Activated naive CD4-positive, alpha-beta T cell treated with Interleukin-2 at 50 U/mL for 16 hours (primary cell): Measurements from ENCODE around the gene ZDHHC9.

Experiments
- DNase-seq: peaks from one replicate; pipeline ENCODE4 v3.0.0-alpha.2; 2020

The ZDHHC9 gene

DNA sequence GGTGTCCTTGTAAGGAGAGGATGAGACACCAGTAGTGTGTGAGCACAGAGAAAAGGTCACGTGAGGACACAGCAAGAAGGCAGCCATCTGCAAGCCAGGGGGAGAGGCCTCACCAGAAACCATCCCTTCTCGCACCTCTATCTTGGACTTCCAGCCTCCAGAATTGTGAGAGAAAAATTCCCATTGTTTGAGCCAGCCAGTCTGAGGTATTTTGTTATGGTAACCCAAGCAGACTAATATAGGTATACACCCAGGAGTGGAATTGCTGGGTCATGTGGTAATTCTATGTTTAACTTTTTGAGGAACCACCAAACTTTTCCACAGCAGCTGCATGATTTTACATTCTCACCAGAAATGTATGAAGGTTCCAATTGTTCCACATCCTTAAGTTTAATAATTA is 25.6 kb downstream of the ZDHHC9 start:
- DNase-seq: no peak

DNA sequence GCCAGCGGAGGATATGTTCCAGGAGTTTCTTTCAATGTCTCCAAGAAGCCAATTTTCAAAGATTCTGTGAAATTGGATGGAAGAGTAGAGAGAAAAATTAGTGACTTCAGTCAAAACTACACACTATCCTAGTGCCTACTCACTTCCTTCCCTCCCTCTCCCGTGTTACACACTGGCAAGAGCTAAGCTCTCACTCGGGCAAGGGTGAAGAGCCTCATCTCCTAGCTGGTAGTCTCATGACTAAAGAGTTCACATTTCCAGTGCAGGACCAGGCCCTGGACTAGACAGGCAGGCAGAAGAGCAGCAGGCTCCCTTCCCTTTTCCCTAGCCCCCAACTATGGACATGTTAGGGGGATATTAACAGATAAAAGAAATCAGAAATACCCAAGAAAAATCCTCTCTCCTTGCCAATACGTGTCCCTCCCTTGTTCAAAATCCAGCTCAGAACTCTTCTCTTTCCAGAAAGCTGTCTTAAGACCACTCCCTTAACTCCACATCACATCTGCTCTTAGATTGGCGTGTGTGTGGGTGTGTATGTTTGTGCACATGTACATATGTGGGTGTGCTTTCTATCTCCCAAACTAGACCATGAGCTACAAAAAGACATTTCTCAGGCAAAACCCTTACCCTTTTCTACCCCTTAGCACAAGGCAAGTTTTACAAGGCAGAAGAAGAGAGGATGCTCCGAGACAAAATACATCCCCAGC is 29.9 kb downstream of the ZDHHC9 start:
- no peak for DNase-seq

DNA sequence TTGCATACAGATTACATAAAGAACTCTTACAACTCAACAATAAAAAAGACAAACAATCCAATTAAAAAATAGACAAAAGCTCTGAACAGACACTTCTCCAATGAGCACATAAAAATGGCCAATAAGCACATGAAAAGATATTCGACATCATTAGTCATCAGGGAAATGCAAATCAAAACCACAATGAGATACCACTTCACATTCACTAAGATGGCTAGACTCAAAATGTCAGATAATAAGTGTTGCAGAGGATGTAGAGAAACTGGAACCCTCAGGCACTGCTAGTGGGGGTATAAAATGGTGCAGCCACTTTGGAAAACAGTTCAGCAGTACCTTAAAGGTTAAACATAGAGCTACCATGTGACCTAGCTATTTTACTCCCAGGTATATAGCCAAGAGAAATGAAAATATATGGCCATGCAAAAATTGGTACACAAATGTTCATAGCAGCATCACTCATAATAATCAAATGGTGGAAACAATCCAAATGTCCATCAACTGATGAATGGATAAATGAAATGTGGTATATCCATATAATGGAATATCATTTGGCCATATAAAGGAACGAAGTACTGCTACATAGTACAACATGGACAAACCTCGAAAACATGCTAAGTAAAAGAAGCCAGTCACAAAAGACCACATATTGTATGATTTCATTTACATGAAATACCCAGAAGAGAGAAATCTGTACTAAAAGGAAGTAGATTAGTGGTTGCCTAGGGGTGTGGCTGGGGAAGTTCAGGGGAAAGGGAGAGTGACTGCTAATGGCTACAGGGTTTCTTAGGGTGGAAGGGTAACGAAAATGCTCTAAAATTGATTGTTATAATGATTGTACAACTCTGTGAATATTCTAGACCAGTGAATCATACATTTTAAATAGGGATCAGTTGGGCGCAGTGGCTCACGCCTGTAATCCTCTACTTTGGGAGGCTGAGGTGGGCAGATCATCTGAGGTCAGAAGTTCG is 34.6 kb downstream of the ZDHHC9 start:
- DNase-seq: no peak

DNA sequence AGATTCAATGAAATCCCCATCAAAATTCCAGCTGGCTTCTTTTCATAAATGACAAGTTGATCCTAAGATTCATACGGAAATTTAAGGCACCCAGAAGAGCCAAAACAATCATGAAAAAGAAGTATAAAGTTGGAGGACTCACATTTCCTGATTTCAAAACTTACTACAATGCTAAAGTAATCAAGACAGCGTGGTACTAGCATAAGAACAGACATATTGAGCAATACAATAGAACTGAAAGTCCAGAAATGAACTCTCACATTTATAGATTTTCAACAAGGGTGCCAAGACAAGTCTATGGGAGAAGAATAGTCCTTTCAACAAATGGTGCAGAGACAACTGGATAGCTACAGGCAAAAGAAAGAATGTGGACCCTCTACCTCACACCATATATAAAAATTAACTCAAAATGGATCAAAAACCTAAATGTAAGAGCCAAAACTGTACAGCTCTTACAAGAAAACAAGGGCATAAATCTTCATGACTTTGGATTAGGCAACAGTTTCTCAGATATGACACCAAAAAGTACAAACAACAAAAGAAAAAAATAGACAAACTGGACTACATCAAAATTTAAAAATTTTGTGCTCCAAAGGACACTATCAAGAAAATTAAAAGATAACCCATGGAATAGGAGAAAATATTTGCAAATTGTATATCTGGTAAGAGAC is 35.4 kb downstream of the ZDHHC9 start:
- DNase-seq: no peak

DNA sequence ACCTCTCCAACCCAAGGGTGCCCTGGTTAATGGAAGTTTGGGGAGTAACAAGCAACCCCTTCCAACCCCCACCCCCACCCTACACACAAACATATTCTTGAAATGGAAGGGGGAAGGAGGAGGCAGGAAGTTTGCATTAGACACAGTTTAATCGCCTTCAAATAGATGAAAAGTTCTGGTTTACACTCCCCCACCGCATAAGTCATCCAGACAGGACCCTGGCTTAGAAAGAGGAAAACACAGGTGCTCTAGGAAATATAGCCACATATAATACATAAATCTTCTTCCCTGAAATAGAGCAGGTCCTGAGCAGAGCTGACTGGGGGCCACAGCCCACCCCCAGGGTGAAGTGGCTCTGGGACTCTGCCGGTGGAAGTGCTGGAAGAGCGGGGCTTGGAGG is 38.9 kb downstream of the ZDHHC9 start:
- no peak for DNase-seq

DNA sequence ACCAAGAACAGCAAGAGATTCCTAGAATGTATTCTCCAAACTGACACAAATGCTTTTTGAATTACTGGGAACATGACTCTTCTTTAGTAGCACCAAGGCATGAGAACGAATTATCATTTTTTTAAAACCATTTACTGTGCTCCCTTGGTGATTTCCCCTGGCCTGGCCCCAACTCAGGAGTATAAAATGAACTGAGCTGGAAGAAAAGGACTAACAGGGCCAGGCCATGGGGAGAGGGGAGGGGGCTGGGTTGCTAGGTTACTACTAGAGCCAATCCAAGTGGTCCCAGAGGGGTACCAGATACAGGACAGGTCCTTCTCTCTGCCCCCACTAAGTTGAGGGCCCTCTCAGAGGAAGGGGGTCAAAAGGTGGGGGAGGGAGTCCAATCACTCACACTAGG is 40.8 kb downstream of the ZDHHC9 start:
- no peak for DNase-seq

DNA sequence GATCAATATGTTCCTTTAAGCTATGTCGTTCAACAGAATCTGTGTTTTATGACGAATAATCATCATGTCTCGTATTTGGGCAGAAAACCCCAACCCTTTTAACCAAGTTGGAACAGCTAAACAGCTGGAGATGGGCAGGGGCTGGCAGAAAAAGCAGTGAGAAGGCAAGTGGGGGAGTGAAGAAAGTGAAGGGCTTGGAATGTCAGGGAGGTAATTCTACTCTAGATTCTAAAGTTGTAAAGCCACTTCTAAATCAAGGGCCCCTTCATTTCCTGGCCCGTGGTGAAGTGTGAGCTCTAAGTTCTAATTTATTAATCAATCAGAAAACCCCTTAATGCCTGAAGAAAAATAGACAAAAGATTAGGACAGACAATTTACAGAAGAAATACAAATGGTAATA is 43.5 kb downstream of the ZDHHC9 start:
- DNase-seq: no peak

DNA sequence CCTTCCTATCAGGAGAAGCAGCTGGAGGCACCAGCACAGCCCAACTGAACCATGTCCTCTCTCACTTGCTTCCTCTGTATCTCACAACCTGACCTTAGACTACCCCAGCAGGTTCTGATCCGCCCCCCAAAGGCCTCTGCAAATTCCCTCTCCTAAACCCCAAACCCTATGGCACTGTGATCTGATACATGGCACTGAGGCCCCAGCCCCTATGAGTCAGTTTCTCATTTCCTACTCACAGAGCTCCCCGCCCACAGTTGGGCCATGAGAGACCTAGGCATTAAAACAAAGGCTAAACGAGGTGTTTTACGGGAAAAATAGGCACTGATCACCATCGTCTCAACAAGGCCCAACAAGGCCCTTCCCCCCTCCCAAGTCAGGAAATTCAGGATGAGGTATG is 44.8 kb downstream of the ZDHHC9 start:
- peak; percentile 53 for DNase-seq

DNA sequence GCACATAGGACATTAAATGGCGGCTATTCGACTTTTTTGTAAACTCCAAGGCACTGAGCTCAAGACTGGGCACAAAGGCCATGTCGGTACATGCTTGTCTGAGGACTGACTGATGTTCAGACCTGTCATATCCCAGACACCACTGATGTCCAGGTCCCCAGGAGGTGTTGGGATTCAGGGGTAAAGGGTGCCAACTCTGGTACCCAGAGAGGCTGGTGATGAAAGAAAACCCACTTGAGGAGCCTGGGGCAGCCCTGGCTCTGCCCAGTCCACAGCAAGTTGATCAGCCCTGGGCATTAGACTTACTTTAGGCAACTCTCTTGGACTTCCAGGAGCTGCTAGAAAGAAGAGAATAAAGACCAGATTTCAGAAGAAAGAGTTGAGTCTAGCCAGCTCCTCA is 45.2 kb downstream of the ZDHHC9 start:
- DNase-seq: no peak

DNA sequence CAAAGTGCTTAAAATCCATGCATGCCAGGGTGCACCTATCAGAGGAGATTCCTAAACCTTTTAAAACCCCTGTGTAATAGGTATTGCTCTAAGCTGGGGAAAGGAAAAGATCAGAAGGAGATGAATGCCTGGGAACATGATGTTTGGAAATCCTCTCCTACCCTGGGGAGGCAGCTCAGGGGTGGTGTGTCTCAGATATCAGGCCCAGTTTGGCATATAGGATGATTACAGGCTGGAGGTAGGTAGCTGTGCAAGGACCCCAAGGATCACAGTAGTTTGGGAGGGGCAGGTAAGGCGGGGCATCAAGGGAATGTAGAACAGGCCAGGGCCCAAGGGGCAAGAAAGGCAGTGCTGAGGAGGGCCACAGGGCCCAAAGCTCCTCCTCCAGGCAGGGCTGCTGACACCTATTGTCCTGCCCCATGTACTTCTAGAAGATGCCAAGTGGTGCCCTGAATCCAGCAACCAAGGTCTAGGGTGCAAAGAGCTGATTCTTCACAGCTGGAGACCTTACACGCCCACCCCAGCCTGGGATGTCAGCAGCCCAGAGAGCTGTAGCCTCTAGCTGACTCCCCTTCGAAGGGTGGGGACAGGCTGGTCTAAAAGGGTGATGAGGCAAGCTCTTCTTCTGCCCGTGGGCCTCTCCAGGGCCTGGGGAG is 46.3 kb downstream of the ZDHHC9 start:
- DNase-seq: no peak

DNA sequence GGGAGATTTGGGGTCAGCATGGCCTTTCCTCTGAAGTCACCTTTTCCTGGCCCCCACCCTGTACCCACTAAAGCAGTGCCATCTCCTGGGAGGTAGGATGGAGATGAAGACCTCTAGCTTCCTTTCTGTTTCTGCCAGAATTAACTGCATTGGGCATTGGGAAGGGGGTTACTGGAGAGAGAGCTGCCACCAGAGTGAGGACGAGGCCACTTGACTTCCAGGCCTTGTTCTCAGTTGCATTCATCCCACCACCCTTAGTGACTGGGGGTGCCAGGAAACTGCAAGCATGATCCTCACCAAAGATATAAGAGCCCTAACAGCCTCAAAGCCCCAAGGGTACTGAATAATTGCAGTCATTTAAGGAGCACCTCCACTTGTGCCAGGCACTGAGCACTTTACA is 48.1 kb downstream of the ZDHHC9 start:
- no peak for DNase-seq

DNA sequence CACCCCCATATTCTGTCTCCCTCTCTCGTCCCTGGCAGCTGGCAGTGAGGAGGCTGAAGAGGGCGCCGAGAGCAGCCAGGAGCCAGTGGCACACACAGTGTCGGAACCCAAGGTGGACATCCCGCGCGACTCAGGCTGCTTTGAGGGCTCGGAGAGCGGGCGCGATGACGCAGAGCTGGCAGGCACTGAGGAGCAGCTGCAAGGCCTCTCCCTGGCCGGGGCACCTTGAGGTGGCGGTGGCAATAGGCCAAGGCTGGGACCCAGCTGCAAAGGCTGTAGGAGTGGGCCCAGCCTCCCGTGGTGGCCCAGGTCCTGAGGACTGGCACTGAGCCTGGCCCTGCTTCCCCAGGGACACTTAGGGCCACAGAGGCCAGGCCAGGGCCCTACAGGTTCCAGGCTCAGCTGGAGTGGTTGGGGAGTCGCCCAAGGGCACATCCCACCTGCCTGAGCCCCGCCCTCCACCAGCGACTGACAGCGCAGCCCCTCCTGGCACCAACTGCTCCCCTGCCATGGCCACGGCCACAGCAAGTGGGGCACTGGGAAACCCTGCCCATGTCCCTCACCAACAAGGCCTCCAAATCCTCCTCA is 50.0 kb downstream of the ZDHHC9 start:
- DNase-seq: no peak

DNA sequence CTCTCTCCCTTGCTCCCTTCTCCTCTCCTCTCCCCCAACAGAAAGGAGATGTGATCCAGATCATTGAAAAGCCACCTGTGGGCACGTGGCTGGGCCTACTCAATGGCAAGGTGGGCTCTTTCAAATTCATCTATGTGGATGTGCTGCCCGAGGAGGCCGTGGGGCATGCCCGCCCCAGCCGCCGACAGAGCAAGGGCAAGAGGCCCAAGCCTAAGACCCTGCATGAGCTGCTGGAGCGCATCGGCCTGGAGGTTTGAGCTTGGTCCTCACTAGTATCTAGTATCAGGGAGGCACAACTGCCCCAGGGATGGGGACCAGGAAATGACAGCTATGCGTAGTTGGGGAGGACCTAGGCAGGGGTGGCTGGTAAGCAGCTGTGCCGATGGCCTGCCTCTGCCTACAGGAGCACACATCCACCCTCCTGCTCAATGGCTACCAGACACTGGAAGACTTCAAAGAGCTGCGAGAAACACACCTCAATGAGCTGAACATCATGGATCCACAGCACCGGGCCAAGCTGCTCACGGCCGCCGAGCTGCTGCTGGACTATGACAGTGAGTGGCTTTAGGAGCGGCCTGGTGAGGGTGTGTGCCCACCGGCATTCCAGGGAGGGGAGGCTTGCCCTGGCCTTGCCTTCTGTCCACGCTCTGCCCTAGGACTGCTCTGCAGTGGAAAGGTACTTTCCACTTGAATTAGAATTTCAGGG is 50.9 kb downstream of the ZDHHC9 start:
- DNase-seq: no peak

DNA sequence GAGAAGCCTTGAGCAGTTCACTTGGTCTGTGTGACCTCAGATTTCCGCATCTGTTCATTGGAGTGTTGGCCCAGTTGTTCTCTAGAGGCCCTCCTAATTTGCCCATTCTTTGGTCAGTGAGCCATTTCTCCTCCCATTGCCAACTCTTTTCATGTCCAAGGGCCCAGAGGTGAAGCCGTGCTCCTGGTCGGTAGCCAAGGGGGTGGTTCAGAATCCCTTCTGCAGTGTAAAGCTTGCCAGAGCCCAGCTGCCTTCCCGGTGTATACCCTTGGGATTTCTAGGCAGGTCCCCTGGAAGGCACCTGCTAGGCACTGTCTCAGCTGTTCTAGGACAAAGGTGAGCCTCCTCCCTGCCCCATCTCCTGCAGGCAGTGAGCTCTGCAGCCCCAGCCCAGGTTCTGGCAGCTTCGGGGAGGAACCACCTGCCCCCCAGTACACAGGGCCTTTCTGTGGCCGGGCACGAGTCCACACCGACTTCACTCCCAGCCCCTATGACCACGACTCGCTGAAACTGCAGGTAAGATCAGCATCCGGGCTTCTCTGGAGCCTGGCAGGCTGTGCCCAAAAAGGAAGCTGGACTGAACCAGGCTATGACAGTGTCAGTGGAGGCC is 51.6 kb downstream of the ZDHHC9 start:
- DNase-seq: no peak

DNA sequence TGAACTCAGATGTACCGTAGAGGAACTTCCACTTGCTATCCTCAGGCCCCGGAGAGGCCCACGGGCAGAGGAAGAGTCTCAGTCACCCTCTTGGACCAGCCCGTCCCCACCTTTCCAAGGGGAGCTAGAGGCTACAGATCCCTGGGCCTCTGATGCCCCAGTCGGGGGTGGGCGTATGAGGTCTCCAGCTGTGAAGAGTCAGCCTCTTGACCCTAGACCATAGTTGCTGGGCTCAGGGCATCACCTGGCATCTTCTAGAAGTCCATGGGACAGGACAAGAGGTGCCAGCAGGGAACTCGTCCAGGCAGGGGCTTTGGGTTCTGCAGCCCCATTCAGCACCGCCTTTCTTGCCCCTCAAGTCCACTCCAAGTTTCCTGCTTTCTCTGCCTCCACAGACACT is 52.4 kb downstream of the ZDHHC9 start:
- no peak for DNase-seq

DNA sequence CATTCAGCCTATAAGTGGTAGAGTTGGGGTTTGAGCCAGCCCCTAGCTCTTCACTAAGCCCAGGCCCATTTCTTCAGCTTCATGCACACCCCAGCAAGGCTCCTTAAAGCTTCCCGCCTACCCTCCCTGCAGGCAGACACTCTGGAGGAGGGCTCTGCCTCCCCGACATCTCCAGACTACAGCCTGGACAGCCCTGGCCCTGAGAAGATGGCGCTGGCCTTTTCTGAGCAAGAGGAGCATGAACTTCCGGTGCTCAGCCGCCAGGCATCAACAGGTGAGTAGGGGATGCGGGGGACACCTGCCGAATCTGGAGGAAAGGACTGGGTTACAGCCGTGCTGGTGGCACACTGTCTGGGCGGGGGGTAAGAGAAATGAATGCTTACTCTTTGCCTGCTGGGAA is 52.9 kb downstream of the ZDHHC9 start:
- DNase-seq: no peak

DNA sequence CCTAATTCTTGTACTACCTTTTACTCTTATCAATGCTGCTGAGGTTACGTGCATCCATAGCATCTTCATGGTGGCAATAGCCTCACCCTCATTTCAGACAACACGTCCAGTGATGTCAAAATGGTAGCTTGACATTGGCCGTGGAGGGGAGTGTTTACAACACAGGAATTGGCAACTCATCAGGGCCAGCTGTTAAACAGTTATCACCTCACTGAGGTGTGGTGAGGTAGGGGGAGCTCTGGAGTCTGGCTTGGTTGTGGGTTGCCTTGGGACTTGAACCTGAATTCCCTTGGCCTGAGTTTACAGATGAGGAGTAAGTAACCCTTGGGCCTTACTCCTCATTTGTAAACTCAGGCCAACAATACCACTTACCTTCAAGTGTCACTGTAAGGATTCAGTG is 53.5 kb downstream of the ZDHHC9 start:
- DNase-seq: no peak

DNA sequence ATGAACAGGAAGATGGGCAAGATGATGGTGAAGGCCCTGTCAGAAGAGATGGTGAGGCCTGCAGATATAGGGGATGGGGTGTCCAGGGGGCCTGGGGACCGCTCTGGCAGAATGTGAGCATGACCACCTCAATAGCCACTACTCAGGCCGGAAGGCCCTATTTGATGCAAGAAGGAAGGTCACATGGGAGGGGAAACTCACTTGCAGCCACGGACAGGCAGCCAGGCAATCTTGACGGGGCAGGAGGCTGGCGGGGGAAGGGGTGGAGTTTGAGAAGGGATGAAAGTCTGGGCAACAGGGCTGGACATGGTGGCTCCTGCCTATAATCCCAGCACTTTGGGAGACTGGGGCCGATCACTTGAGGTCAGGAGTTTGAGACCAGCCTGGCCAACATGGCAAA is 55.2 kb downstream of the ZDHHC9 start:
- DNase-seq: no peak

DNA sequence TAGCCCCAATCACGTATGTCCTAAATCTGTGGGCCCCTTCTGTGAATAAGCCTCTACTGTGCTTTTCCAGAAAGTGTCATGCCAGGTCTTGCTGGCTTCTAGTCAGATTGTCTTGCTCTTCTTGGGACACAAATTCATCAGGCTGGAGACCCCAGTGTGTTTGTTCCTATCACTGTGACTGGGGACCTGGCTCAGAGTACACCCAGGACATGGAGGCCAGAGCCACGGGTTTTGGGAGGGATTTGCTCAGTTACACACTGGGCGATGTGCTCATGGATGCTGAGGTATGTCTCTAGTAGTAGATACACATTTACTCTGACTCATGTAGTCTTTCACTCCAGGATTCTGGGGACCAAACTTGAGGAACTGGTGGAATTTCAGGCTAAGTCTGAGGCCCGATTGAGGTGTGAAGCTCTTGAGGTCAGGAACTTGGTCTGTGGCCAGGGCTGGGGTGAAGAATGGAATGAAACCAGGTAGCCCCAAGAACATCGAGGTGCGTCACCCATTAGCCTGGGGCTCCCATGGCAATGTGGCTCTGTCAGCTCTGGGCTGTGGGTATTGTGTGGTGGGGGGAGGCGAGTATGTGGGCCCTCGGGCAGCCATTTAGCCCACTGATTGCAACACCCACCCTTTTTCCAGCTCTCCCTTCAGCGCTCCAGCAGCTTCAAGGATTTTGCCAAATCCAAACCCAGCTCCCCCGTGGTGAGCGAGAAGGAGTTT is 56.2 kb downstream of the ZDHHC9 start:
- DNase-seq: no peak

DNA sequence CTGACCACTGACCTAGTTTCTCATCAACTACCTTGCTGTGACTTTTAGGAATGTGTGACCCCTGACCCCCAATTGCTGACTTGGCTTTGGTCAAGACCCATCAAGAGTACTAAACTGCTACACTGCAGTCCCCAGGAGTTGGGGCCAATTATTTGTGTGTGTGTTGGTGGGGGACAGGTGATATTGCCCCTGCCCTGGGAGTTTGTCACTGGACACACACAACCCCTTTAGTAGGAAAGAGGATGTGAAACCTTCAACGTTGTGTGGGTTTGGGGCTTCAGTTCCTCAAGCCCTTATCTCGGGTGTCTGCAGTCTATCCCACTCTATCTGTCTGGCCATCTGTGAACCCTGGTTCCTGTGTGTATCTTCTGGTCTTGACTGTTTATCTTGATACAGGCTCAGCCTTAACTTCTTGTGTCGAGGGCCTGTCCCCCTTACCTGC is 57.5 kb downstream of the ZDHHC9 start:
- no peak for DNase-seq
